ENCODE data around the gene HPCAL1.

DNA sequence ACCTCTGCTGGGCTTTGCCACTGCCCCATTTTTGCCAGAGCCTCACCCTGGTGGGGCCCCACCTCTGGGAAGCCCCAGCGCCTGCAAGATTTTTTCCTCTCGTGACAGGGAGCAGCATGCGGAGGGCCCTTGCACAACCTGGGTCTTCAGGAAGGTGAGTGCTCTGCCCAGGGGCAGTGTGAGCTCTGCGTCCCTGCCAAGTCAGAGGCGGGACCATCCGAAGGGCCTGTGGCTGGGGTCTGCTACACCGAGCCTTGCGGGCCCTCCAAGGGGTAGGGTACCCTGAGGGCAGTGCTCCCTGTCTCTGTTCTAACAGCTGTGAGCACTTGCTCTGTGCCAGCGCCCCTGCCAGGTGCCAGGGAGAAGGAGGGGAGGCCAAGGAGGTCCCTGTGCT, 151.2 kb downstream of the HPCAL1 start:
- TF ChIP-seq CTCF (IDR thresholded peaks at IDR 0.05) (no peak), EP300 (IDR thresholded peaks at IDR 0.05) (no peak), POLR2A (IDR thresholded peaks at IDR 0.05) (no peak)

Measured in tibial nerve (tissue), 4 donors.